ENCODE results near the gene TCEAL5. TPM values are rescaled to one million over a fixed set of nuclear protein-coding genes. Genes with fewer than 3 reads are reported as not detected.

Gene TCEAL5
- total and polyA plus RNA-seq, 2 of the 8 experiments (the other 6 are each of a cell fraction or from before 2014, with no cell fraction given), result 0.17 to 6.6 TPM

- no peak for FAIRE-seq
Observed at GRCh38 chrX:103250977-103251376, 25.6 kb downstream of the TCEAL5 start.

More at GRCh38 chrX:103250977-103251376, 25.6 kb downstream of the TCEAL5 start:
- no peak overlapping the region for H2BK15ac ChIP-seq (ENCODE audit: low read length)
- no peaks in the 10 kb centered on the region for H3K9me3 ChIP-seq (ENCODE audit: insufficient read depth in 2 of 2, low read depth in 1 of 2, low read length in 1 of 2)
- H2BK5ac ChIP-seq (ENCODE audit: low read depth, low read length), result no peak overlapping the region
- H3K79me1 ChIP-seq (ENCODE audit: low read depth, low read length), result no peaks in the 10 kb centered on the region
- TF ChIP-seq HDAC6 (IDR thresholded peaks at IDR 0.05; ENCODE audit: low read depth, low read length) (no peak), USF2 (IDR thresholded peaks at IDR 0.05; ENCODE audit: low read length) (no peak)
- no peak for DNase-seq (ENCODE audit: low read depth in 1 of 2, low spot score in 2 of 2)
- peaks cover 0 to 14% (median 6%) of the 10 kb centered on the region in 4 experiments; a peak in 5 of 8 replicates for H3K36me3 ChIP-seq (ENCODE audit: control insufficient read depth in 2 of 4, insufficient read depth in 4 of 4, low read length in 3 of 4)
- no peak overlapping the region for H2AK5ac ChIP-seq (ENCODE audit: low read depth, low read length)
- no peak overlapping the region for H3K9ac ChIP-seq (replicated peaks in 1 of 4; ENCODE audit: extremely low read depth in 1 of 4, low read depth in 3 of 4, low read length in 3 of 4)
- H4K8ac ChIP-seq (ENCODE audit: extremely low read depth, insufficient read depth, low read length), result no peak overlapping the region
- 0 out of 2 replicates have a peak, but pooled peaks cover 2% of the 10 kb centered on the region for H3K23me2 ChIP-seq (ENCODE audit: low read depth, low read length)
- H3K4ac ChIP-seq (replicated peaks; ENCODE audit: insufficient read length, low read depth, low read length), result no peak overlapping the region
- CTCF ChIA-PET (ENCODE audit: partially characterized antibody), result interaction anchor here (0.7 to 1.4 kb wide), 4 partner anchors 18 to 239 kb away, joined by 3 to 4 read pairs (median 3); no protein-coding TSS in a partner anchor
- no peak overlapping the region for H3K14ac ChIP-seq (ENCODE audit: insufficient read length)
- H3K4me2 ChIP-seq (ENCODE audit: insufficient read depth in 1 of 2, low read depth in 2 of 2, low read length in 2 of 2), result no peak overlapping the region
- no peak overlapping the region for H3K56ac ChIP-seq (replicated peaks; ENCODE audit: insufficient read length, low read depth, low read length)
- no peak overlapping the region for H3K27ac ChIP-seq (ENCODE audit: low read depth, low read length)
- no peak overlapping the region for H3K4me3 ChIP-seq (ENCODE audit: extremely low read depth in 1 of 4, insufficient read depth in 2 of 4, low read depth in 3 of 4, low read length in 4 of 4)
- WGBS, 2 experiments (ENCODE audit: extremely low coverage in 1 of 2, insufficient coverage in 1 of 2, insufficient read length in 1 of 2, insufficient replicate concordance in 2 of 2, low coverage in 1 of 2, low lambda C conversion rate in 2 of 2, missing lambda C conversion rate in 1 of 2), result 76% methylated on average over 5 of the region's 5 CpGs; no CpG with 5 or more reads in 1 of the 2 experiments
- H4K20me1 ChIP-seq (replicated peaks in 1 of 2; ENCODE audit: control insufficient read depth in 1 of 2, insufficient read depth in 2 of 2, low read length in 2 of 2), result no peaks in the 10 kb centered on the region
- no peak overlapping the region for H3K23ac ChIP-seq (ENCODE audit: insufficient read length)
- H2BK12ac ChIP-seq (ENCODE audit: low read depth, low read length), result no peak overlapping the region
- H3K79me2 ChIP-seq (ENCODE audit: control insufficient read depth in 1 of 2, insufficient read depth in 2 of 2, low read length in 2 of 2), result peaks cover 0 to 13% of the 10 kb centered on the region in 2 experiments; a peak in 2 of 4 replicates
- no peak overlapping the region for H2AFZ ChIP-seq (ENCODE audit: low read length)
- H3K27me3 ChIP-seq (replicated peaks in 1 of 4; ENCODE audit: control insufficient read depth in 3 of 4, extremely low read depth in 1 of 4, insufficient read depth in 3 of 4, low read length in 3 of 4), result no peaks in the 10 kb centered on the region
- H2BK20ac ChIP-seq (ENCODE audit: low read length), result no peak overlapping the region
- H3K4me1 ChIP-seq (replicated peaks in 1 of 4; ENCODE audit: control insufficient read depth in 3 of 4, insufficient read depth in 4 of 4, low read length in 3 of 4), result peaks cover 0 to 3% (median 0%) of the 10 kb centered on the region in 4 experiments; a peak in 2 of 7 replicates
- no peak overlapping the region for H2BK120ac ChIP-seq (replicated peaks; ENCODE audit: low read depth, low read length)
- POLR2A ChIA-PET (ENCODE audit: partially characterized antibody), result interaction anchor here (0.8 kb wide), 1 partner anchor 9 kb away, joined by 3 read pairs; no protein-coding TSS in a partner anchor
- H3K18ac ChIP-seq (ENCODE audit: extremely low read depth, low read length), result no peak overlapping the region
- no peak overlapping the region for H4K5ac ChIP-seq (ENCODE audit: insufficient read length, low read depth, low read length)
- no peak overlapping the region for H4K91ac ChIP-seq (replicated peaks; ENCODE audit: insufficient read length, low read length)
